GM12873 (cell line): ENCODE measurements around the gene ATXN3.
A peak's percentile ranks its signal among the peaks of the same experiment; 100 is the strongest.

Source experiments
- CTCF ChIP-seq: IDR thresholded peaks from 2 replicates; pipeline ENCODE4 v1.5.1; 2012; ENCODE audit warnings: low read depth, mild to moderate bottlenecking, moderate library complexity, low read length, control low read depth; ENCODE audit not compliant: insufficient read depth; ENCODE audit errors: missing control alignments

The ATXN3 gene

DNA sequence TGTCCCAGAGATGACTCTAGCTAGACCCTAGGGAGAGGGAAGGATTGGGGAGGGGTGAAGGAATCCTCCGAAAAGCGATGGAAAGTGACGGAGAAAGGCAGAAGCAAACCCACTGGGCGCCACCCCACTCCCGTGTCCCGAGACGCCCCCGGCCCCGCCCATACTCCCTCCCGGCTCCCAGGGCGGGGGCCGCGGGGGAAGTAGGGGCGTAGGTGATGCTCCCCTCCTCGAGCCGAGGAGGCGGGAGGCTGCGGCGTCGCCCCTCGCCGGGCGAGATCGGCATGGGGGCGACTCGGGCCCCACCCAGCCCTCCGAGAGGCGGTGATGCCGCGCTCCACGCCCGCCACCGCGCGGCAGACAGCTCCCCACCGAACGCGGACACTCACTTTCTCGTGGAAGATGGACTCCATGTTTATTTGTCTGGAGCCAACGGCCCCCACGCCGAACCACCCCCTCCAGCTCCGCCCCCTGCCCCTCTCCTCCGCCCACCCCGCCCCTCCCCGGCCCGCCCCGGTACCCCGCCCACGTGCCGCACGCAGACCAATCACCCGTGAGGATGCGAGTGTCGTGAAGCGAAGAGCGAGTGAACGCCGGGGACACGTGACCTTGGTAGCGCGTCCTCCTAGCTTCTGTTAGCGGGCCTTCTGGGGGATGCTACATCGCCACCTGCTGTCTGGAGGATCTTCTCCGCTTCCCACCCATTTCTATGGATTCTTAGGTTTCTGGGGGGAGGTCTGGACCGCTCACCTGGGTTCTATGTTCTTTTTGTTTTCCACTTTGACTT is at the start of gene ATXN3:
ATXN3 (minus strand) TSS at position 440 of the 784 bp plus-strand sequence; CDS start at position 410, 30 bp downstream.
- peak; percentile 81 for TF ChIP-seq CTCF

DNA sequence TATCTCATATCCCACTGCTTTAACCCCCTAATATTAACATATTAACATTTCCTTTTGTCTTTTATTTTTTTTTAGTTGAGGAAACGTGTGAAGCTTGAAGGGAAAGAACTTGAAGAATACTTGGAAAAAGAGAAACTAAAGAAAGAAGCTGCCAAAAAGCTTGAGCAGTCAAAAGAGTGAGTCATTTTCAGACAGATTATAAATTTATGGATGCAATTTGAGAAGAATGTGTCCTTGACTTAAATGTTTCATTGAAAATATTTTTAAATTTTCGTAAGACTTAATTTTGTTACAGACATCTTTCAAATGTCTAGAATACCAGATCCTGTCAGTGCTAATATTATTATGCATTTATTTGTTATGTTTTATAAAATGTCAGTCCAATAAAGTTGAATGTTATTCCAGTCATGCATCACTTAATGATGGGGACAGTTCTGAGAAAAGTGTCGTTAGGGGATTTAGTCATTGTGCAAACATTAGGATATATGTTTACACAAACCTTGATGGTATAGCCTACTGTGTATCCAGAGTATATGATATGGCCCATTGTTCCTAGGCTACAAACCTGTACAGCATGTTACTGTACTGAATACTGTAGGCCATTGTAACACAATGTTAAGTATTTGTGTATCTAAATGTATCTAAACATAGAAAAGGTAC is 48.0 kb upstream of the ATXN3 start:
- TF ChIP-seq CTCF: no peak

DNA sequence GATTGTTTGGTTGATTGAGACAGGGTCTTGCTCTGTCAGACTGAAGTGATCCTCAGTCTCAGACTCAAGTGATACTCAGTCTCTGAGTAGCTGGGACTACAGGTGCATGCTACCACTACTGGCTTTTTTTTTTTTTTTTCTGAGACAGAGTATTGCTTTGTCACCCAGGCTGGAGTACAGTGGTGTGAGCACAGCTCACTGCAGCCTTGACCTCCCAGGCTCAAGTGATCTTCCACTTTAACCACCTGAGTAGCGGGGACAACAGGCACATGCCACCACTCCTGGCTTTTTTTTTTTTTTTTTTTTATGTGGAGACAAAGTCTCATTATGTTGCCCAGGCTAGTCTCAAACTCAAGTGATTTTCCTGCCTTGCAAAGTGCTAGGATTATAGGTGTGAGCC is 47.2 kb upstream of the ATXN3 start:
- TF ChIP-seq CTCF: no peak

DNA sequence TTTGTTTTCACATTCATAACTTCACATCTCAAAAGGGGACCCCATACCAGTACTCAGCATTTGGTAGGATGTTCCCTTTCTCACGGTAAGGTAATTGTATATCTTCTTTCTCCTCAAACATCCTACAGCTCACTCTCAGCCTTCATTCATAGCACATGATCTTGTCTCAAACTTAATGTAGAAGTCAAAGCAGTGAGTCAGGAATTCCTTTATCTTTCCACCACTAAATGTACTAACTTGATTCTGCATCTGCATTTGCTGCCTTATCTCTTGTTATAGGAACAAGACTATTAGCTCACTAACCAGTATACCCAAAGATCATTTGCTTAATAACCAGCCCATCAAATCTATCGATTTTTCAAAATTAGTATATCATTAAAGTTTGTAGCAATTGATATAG is 38.3 kb upstream of the ATXN3 start:
- no peak for TF ChIP-seq CTCF

DNA sequence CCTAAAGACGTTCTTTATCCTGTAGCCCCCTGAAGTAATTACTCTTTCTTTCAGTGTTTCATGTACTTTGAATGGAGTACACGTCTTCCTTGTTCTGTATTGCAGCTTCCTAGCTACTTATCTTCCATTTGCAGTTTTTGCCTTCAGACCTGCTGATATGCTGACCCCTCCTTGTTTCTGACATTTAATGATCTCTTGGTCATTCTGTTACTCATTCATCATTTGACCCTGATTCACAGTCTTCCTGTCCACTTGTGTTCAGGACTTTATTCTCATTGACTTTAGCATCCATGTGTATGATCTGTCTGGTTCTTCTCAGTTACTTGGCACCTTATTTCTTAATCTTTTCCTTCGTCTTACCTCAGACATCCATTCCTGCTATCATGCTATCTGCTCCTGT is 37.6 kb upstream of the ATXN3 start:
- TF ChIP-seq CTCF: no peak

- no peak for TF ChIP-seq CTCF
Measured at GRCh38 chr14:92143309-92143708, 36.9 kb upstream of the ATXN3 start.

GRCh38 chr14:92135269-92135668 is 28.9 kb upstream of the ATXN3 start:
- TF ChIP-seq CTCF: peak; percentile 40
